ENCODE measurements around the gene RALA. TPM values are rescaled to one million over a fixed set of nuclear protein-coding genes. Genes with fewer than 3 reads are reported as not detected.

RALA gene, protein sequence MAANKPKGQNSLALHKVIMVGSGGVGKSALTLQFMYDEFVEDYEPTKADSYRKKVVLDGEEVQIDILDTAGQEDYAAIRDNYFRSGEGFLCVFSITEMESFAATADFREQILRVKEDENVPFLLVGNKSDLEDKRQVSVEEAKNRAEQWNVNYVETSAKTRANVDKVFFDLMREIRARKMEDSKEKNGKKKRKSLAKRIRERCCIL
- total RNA-seq (2022; extraction: Qiagen RNA extraction) = 29.7 to 42.1 TPM (median 33.3 TPM) in 5 replicates

DNA sequence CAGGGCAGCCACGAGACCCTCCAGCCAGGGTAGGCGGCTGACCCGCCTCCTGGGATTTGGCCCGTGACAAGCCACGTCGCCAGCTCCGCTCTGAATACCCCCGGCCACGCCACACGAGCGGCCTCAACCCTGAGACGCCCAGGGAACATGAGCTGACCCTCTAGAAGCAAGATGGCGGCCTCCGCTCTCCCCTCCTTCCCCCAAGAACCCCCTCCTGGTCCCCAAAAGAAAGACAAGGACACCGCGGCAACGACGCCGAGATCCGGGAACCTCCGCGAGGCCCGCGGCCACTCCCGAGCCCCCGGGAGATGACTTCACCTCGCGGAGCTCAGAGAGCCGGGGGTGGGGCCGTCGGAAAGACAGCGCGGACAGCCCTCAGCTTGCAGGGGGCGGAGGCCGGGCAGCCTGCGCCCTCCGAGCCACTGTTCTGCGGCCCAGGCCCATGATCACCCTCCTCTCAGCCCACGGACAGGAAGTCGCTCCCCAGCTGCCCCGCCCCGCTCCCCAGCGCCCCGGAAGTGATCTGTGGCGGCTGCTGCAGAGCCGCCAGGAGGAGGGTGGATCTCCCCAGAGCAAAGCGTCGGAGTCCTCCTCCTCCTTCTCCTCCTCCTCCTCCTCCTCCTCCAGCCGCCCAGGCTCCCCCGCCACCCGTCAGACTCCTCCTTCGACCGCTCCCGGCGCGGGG is at the start of gene RALA:
TSS of gene RALA (plus strand) at position 526 of the 685 bp plus-strand sequence. CDS start 63,096 bp downstream, outside the sequence.

Other genes with a start within 250 kb of the RALA start
- 16.8 to 24.5 TPM (median 18.5 TPM) in 5 replicates for gene YAE1, start 57.2 kb upstream of the RALA start, total RNA-seq (2022; extraction: Qiagen RNA extraction)